OCI-LY1 (cell line): Measurements from ENCODE around the gene SLC4A2.
A peak's percentile ranks its signal among the peaks of the same experiment; 100 is the strongest.

Source experiments
- H2AFZ ChIP-seq: fragments of 200-600 bp; sonication (generic), shearing (Covaris generic); 2 replicates; pipeline ENCODE4 v1.6.0; 2014; ENCODE audit warnings: antibody characterized with exemption, mild to moderate bottlenecking, low read length
- H3F3A ChIP-seq: fragments of 200-600 bp; sonication (generic), shearing (Covaris generic); 2 replicates; pipeline ENCODE4 v1.6.0; 2014; ENCODE audit warnings: mild to moderate bottlenecking, antibody characterized with exemption, low read length, moderate library complexity; ENCODE audit not compliant: insufficient read depth
- H3K27ac ChIP-seq: fragments of 200-600 bp; sonication (generic); 2 replicates; pipeline ENCODE4 v1.5.1; 2014; ENCODE audit warnings: low read length, mixed run types, mild to moderate bottlenecking, low read depth; ENCODE audit not compliant: poor library complexity, severe bottlenecking
- H3K27me3 ChIP-seq: fragments of 200-600 bp; sonication (generic); 2 replicates; pipeline ENCODE4 v1.6.0; 2014; ENCODE audit warnings: antibody characterized with exemption, mild to moderate bottlenecking, low read length, moderate library complexity; ENCODE audit not compliant: insufficient read depth
- H3K36me3 ChIP-seq: fragments of 200-600 bp; sonication (generic); 2 replicates; pipeline ENCODE4 v1.6.1; 2014; ENCODE audit warnings: mild to moderate bottlenecking, antibody characterized with exemption, low read length, moderate library complexity, mixed read lengths; ENCODE audit not compliant: insufficient read depth
- H3K4me1 ChIP-seq: fragments of 200-600 bp; sonication (generic); 2 replicates; pipeline ENCODE4 v1.5.1; 2014; ENCODE audit warnings: mild to moderate bottlenecking, low read length, moderate library complexity; ENCODE audit not compliant: insufficient read depth, severe bottlenecking
- H3K4me2 ChIP-seq: fragments of 200-600 bp; sonication (generic), shearing (Covaris generic); 2 replicates; pipeline ENCODE4 v1.6.1; 2014; ENCODE audit warnings: low read length
- H3K4me3 ChIP-seq: fragments of 200-600 bp; sonication (generic); 2 replicates; pipeline ENCODE4 v1.5.1; 2014; ENCODE audit warnings: low read length, low read depth, mild to moderate bottlenecking, mixed read lengths; ENCODE audit not compliant: poor library complexity, severe bottlenecking
- H3K79me2 ChIP-seq: fragments of 200-600 bp; shearing (Covaris generic); 2 replicates; pipeline ENCODE4 v1.6.1; 2016; ENCODE audit warnings: mixed run types, low read length, mixed read lengths; ENCODE audit not compliant: insufficient read depth
- H3K9ac ChIP-seq: fragments of 200-600 bp; sonication (generic), shearing (Covaris generic); 2 replicates; pipeline ENCODE4 v1.6.1; 2014; ENCODE audit warnings: mild to moderate bottlenecking, low read length, mixed read lengths
- H3K9me2 ChIP-seq: fragments of 200-600 bp; sonication (generic), shearing (Covaris generic); 2 replicates; pipeline ENCODE4 v1.6.1; 2014; ENCODE audit warnings: low read depth, mild to moderate bottlenecking, low read length, mixed read lengths
- H3K9me3 ChIP-seq: fragments of 200-600 bp; shearing (Covaris generic); 2 replicates; pipeline ENCODE4 v1.6.1; 2014; ENCODE audit warnings: low read length, mixed read lengths
- H4K20me1 ChIP-seq: fragments of 200-600 bp; sonication (generic), shearing (Covaris generic); 2 replicates; pipeline ENCODE4 v1.6.0; 2016; ENCODE audit warnings: mild to moderate bottlenecking, low read length; ENCODE audit not compliant: insufficient read depth
- EZH2 ChIP-seq: fragments of 200-600 bp; sonication (generic), shearing (Covaris generic); IDR thresholded peaks from 2 replicates; pipeline ENCODE4 v1.8.0; 2017; ENCODE audit warnings: borderline replicate concordance, mixed run types, mild to moderate bottlenecking, antibody characterized with exemption, low read length, moderate library complexity, mixed read lengths
- TF ChIP-seq, protein P1 (sequence below): fragments of 200-600 bp; sonication (generic), shearing (Covaris generic); IDR thresholded peaks from 2 replicates; pipeline ENCODE4 v1.5.1; 2017; ENCODE audit warnings: mild to moderate bottlenecking, antibody characterized with exemption, low read length, moderate library complexity, mixed read lengths

SLC4A2 gene

DNA sequence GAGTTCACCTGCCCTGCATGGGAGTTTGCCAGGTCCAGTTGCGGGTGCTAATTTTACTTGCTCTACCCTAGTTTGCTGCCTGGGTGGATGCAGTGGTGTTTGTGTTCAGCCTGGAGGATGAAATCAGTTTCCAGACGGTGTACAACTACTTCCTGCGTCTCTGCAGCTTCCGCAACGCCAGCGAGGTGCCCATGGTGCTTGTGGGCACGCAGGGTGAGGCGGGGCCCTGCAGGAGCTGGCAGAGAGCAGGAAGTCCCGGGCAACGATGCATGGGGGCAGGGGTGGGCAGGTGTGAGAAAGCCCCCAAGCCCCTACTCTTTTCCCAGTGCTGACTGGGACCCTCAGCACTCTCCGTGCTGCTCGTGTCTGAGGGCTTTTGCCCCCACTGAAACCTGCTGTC lies 58.2 kb downstream of the SLC4A2 start:
- TF ChIP-seq, protein P1, sequence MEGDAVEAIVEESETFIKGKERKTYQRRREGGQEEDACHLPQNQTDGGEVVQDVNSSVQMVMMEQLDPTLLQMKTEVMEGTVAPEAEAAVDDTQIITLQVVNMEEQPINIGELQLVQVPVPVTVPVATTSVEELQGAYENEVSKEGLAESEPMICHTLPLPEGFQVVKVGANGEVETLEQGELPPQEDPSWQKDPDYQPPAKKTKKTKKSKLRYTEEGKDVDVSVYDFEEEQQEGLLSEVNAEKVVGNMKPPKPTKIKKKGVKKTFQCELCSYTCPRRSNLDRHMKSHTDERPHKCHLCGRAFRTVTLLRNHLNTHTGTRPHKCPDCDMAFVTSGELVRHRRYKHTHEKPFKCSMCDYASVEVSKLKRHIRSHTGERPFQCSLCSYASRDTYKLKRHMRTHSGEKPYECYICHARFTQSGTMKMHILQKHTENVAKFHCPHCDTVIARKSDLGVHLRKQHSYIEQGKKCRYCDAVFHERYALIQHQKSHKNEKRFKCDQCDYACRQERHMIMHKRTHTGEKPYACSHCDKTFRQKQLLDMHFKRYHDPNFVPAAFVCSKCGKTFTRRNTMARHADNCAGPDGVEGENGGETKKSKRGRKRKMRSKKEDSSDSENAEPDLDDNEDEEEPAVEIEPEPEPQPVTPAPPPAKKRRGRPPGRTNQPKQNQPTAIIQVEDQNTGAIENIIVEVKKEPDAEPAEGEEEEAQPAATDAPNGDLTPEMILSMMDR = no peak
- no peaks in the 10 kb centered on the region for H3K9me3 ChIP-seq
- H2AFZ ChIP-seq = no peak overlapping the region
- peak overlapping the region; percentile 14 for H3K4me3 ChIP-seq
- H3K27me3 ChIP-seq = 0 out of 2 replicates have a peak, but pooled peaks cover under 1% of the 10 kb centered on the region
- H3K9ac ChIP-seq = no peak overlapping the region
- H3K27ac ChIP-seq = no peak overlapping the region
- no peaks in the 10 kb centered on the region for H3K36me3 ChIP-seq
- no peaks in the 10 kb centered on the region for H4K20me1 ChIP-seq
- peaks cover 9% of the 10 kb centered on the region for H3K4me1 ChIP-seq
- no peaks in the 10 kb centered on the region for H3K79me2 ChIP-seq
- no peaks in the 10 kb centered on the region for H3K9me2 ChIP-seq
- H3K4me2 ChIP-seq = peak overlapping the region; percentile 5; the same call in 1 of the 2 replicates
- no peaks in the 10 kb centered on the region for H3F3A ChIP-seq

DNA sequence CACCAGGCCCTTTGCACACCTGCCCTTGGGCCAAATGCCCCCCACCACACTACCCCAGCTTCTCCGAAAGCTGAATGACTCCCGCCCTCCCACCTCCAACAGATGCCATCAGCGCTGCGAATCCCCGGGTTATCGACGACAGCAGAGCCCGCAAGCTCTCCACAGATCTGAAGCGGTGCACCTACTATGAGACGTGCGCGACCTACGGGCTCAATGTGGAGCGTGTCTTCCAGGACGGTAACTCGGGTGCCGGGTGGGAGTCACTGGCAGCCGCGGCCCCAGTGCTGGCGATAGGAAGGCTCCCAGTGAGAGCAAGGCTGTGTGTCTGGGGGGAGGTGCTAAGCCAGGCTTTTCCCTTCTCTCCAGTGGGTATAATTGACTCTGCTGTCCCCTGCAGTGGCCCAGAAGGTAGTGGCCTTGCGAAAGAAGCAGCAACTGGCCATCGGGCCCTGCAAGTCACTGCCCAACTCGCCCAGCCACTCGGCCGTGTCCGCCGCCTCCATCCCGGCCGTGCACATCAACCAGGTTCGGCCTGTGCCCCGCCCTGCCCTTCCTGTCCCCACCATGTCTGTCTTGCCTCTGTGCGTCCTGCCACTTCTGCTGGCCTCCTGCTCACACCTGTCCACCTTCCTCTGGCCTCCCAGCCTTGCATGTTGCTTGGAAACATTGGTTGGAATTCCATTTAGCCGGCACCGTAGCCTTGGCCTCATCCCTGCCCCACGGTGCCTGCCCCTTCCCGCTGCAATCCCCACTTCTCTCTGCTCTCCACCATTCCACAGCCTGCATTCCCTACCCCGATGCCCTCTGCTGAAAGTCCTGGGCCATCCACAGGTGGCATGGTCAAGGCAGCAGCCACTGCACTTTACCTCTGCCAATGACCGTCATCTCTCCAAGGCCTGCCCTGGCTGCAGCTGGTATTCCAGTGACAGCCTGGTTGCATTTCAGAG lies 59.0 kb downstream of the SLC4A2 start:
- no peaks in the 10 kb centered on the region for H3K36me3 ChIP-seq

DNA sequence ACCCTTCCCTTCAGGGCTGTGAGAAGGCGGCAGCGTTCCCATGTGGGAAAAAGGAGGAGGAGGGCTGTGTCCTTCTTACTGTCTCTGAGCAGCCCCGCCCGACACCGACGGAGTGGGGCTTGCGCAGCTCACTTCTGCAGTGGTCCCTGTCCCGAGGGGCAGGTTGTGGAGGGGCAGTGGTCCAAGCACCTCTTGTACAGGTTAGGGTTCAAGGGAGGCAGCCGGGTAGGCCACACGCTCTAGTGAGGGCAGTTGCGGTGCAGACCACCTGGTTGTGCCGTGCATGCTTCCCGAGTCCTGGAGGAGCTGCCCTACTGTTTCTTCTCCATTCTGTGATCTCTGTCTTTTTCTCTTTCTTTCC lies 59.6 kb downstream of the SLC4A2 start:
- H3K4me2 ChIP-seq = no peak overlapping the region
- H3K4me3 ChIP-seq = no peak overlapping the region
- no peaks in the 10 kb centered on the region for H3K27me3 ChIP-seq
- no peaks in the 10 kb centered on the region for H3K9me2 ChIP-seq
- no peak overlapping the region for H3K27ac ChIP-seq
- H3K9me3 ChIP-seq = no peaks in the 10 kb centered on the region
- peaks cover 9% of the 10 kb centered on the region for H3K4me1 ChIP-seq
- H3K79me2 ChIP-seq = no peaks in the 10 kb centered on the region
- TF ChIP-seq EZH2 = no peak
- TF ChIP-seq, protein P1 = no peak
- no peak overlapping the region for H2AFZ ChIP-seq
- H3F3A ChIP-seq = no peaks in the 10 kb centered on the region
- H4K20me1 ChIP-seq = no peaks in the 10 kb centered on the region
- H3K36me3 ChIP-seq = no peaks in the 10 kb centered on the region
- no peak overlapping the region for H3K9ac ChIP-seq

More for the DNA sequence above, 59.0 kb downstream of the SLC4A2 start:
- H3K9me2 ChIP-seq = no peaks in the 10 kb centered on the region
- peaks cover 9% of the 10 kb centered on the region for H3K4me1 ChIP-seq
- no peak overlapping the region for H3K4me3 ChIP-seq
- H3K79me2 ChIP-seq = no peaks in the 10 kb centered on the region
- peak overlapping the region; percentile 5; the same call in 1 of the 2 replicates for H3K4me2 ChIP-seq
- no peak overlapping the region for H2AFZ ChIP-seq
- H3K9me3 ChIP-seq = no peaks in the 10 kb centered on the region
- H3K27me3 ChIP-seq = no peaks in the 10 kb centered on the region
- H3K9ac ChIP-seq = no peak overlapping the region
- H4K20me1 ChIP-seq = no peaks in the 10 kb centered on the region
- H3K27ac ChIP-seq = no peak overlapping the region
- no peak for TF ChIP-seq EZH2
- TF ChIP-seq, protein P1 = no peak
- H3F3A ChIP-seq = no peaks in the 10 kb centered on the region
